GM21526 (cell line): ENCODE results near the gene PSORS1C1.

Experiments used
- ATAC-seq: cut with Tn5 transposase; IDR thresholded peaks from one replicate; pipeline ENCODE4 v1.9.1; 2021; ENCODE audit warnings: moderate library complexity; ENCODE audit not compliant: unreplicated experiment, low FRiP score

The PSORS1C1 gene

GRCh38 chr6:31094389-31094881 lies 20.2 kb upstream of the PSORS1C1 start:
- ATAC-seq = no peak

DNA sequence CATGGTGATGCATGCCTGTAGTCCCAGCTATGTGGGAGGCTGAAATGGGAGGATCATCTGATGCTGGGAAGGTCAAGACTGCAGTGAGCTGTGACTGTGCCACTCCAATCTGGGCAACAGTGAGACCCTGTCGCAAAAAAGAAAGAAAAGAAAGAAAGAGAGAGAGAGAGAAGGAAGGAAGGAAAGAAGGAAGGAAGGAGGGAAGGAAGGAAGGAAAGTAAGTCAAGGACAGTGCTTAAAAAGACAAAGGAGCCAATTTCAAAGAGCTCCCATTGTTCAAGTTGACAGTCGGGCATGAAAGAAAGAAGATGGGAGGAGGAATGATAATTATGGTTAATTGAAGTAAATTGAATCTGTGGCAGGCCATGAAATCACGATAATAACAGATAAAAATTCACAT lies 18.4 kb upstream of the PSORS1C1 start:
- no peak for ATAC-seq

GRCh38 chr6:31096656-31097055 lies 17.9 kb upstream of the PSORS1C1 start:
- no peak for ATAC-seq

GRCh38 chr6:31098449-31098938 lies 16.1 kb upstream of the PSORS1C1 start:
- ATAC-seq = no peak

DNA sequence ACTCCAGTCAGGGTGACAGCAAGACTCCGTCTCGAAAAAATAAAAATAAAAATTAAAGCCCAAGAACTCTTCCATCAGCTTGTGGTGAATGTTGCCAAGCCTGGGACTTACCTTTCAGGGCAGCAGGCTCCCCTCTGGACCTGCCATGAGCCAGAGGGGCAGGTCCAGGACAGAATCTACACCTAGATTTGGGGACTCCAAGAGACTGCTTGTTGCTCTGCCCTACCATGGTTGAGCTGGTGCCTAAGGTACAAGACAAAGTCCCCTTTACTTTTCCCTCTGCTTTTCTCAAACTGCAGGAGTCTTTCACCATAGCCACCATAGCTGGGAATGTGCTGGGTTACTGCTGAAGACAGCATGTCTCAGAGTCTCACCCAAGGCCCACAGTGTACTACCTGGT lies 11.5 kb upstream of the PSORS1C1 start:
- no peak for ATAC-seq

DNA sequence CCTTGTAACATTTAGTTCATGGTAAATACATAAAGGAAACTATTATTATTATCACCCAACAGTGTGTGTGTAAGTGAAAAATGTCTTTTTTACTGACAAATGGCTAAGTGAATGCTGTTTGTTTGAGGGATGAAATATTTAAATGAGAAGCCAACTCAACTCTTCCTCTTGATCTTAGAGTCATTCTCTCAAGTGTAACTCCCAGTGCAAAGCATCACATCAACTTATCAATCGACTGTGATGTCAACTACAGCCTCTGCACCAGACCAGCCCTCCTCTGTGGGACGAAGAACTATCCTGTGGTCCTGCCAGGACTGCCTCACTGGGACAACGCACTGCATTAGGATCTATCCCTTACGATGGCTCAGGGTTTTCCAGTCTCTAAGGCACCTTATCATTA lies 7.5 kb upstream of the PSORS1C1 start:
- no peak for ATAC-seq

GRCh38 chr6:31110825-31111582 lies 3.6 kb upstream of the PSORS1C1 start:
- ATAC-seq = no peak

- no peak for ATAC-seq
Observed at GRCh38 chr6:31111712-31112111, 2.9 kb upstream of the PSORS1C1 start.

DNA sequence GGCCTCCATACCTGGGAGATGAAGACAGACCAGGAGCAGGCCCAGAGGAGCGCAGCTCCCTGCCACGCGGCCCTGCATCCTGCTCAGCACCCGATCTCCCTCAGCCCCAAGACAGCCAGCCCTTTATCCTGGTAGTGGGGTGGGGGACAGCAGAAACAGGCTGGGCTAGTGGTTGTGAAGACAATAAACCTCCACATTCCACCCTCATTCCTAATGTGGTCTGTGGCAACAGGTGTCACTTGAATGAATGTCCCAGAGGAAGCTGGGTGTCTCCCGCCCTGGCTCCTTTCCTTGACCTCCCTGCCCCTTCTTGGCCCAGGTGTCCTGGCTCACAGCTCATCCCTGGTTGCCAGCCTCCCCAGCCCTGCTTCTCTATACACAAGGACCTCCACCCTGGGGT lies 2.1 kb upstream of the PSORS1C1 start, which contains the start of gene C6orf15:
Gene C6orf15, minus strand, starts transcription at position 98 of the 400 bp plus-strand sequence. Its CDS starts 20 bp downstream, at position 78.
- no peak for ATAC-seq

- ATAC-seq = no peak
Observed at GRCh38 chr6:31113861-31114540, 599 bp upstream of the PSORS1C1 start.

GRCh38 chr6:31114970-31115849 lies 610 bp downstream of the PSORS1C1 start:
- ATAC-seq = no peak

DNA sequence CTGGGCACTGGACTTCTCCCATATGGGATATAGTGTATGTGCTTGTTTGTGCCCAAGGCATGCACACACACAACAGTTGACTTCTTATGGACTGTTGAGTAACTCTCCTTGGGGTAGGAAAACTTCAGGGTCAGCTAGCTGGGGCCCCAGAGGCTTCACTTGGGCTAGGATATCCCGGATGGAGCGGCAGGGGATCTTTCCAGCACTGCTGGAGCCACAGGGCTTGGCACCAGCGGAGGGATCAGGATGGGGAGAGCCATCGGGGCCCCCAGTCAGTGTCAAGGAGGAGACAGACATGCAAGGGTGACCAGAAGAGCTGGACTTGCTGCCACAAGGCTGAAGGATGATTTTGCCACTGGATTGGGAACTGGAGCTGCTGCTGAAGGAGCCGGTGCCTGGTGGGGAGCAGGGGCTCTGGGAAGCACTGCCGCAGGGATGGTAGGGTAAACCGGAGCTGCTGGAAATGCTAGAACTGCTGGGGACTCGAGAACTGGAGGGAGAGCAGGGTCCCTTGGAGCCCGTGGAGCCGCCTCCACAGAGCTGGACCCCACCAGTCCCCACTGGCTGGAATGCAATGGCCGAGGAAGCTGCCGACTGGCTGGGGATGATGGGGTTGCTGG lies 1.5 kb downstream of the PSORS1C1 start:
- no peak for ATAC-seq

DNA sequence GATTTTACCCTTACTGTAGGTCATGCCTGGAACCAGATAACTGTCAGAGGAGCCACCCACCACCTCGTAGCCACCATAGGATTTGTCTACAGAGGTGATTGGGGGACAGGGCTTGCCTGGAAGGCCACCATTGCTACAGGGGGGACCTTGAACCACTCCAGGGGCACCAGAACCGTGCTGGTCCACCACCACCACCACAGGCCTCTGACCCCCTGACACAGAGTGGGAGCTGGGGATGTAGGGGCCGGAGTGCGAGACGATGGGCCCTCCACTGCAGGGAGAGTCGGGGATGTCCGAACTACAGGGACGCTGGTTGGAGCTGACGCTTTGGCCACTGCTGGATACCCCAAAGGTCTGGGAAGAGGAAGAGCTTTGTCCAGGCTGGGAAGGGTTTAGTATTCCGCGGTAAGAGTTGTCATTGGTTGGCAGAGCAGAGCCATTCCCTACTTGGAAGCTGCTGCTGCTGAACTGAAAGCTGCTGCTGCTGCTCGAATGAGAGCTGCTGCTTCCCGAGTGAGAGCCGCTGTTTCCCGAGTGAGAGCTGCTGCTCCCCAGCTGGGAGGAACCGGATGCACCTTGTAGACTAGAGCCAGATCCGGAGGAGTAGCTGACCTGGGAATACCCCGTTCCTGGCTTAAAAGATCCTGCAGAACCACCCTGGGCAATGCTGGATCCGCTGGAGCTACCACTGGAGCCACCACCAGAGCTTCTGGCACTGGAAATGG lies 2.2 kb downstream of the PSORS1C1 start:
- no peak for ATAC-seq

GRCh38 chr6:31118178-31118577 lies 3.6 kb downstream of the PSORS1C1 start:
- ATAC-seq = no peak

DNA sequence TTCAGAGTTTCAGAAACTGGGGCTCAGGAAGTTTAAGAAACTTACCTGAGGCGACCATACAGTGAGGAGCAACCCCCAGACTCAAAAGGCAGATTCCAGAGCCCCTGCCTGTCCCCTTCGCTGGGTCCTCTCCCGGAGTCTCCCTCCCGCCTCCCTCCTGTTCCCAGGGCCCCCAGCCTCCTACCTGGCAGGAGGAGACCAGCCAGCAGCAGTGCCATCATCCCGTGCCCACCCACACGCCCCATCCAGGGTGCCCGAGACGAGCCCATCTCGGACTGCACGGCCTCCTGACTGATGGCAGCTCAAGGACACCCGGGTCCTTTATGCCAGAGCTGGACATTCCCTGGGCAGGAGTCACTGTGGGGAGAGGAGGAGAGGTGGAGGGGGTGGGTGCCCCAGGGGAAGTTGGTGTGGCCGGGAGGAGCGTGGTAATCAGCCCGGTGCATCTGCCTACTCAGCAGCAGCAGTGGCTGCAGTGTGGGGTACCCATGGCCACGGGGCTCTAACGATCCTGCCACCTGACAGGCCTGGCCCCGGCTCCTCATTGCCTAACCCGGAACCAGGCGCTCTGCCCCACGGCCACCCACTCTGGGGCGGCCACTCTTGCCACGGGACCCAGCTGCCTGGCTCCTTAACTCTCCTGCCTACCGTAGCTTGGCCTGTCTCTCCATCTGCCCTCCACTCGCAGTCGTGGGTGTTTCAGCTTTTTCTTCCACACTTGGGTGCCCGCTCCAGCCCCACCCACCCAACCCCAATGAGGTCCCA lies 5.7 kb downstream of the PSORS1C1 start, which contains the start of gene CDSN:
Gene CDSN, minus strand, starts transcription at position 296 of the 765 bp plus-strand sequence. Its CDS starts 27 bp downstream, at position 269.
- no peak for ATAC-seq

DNA sequence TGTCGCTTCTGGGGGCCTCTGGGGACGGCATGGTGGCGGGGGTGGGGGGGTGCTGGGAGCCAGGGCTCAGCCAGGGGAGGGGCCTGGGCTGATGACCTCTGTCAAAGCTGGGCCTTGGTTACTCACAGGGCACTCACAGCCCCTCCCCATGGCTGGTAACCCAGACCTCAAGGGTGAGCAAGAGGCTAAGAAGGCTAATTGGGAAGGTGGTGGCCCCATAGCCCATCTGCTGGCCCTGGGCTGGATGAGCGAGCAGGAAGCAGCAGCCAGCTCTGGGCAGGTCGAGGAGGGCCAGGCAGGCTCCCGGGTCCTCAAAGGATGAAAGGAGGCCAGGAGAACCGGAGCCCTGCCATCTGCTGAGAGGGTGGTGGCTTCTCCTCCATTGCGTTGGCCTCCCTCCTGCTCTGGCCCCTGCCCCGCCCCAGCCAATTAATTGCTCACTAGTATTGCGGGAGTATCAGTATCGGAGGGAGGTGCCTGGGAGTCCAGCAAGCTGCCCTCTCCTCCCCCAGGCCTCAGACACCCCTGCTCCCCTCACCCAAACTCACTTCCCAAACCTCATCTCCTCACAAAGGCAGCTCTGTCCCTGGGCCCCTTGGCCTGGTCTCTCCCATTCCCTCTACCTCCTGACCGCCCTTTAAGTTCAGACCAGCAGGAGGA lies 6.7 kb downstream of the PSORS1C1 start:
- ATAC-seq = no peak

- ATAC-seq = no peak
Observed at GRCh38 chr6:31122791-31123706, 8.4 kb downstream of the PSORS1C1 start.
